B cell (primary cell): ENCODE data around the gene BST1. TPM values are rescaled to one million over a fixed set of nuclear protein-coding genes. Genes with fewer than 3 reads are reported as not detected.

Experiments used
- ATAC-seq: fragments of 200-7000 bp; cut with Tn5 transposase; one replicate; pipeline ENCODE4 v1.10.0; 2021; ENCODE audit warnings: low read depth, mild to moderate bottlenecking, moderate number of reproducible peaks, moderate library complexity
- CTCF ChIA-PET: fragments of 350-600 bp; sonication (Branson Sonifier 250); formaldehyde crosslinking; loops from one replicate; lab custom pipeline; 2021; ENCODE audit warnings: antibody characterized with exemption, inconsistent platforms; lab: Charles Lee
- POLR2A ChIA-PET: fragments of 350-600 bp; sonication (Branson Sonifier 250); formaldehyde crosslinking; loops from one replicate; lab custom pipeline; 2021; ENCODE audit warnings: antibody characterized with exemption; lab: Charles Lee
- DNase-seq: peaks from one replicate; pipeline ENCODE4 v3.0.0; 2013
- H2AFZ ChIP-seq: 2 replicates; pipeline ENCODE4 v1.6.1; 2012; ENCODE audit warnings: mild to moderate bottlenecking, low read depth, low read length; ENCODE audit not compliant: insufficient read depth, poor library complexity, severe bottlenecking
- H3K27ac ChIP-seq, 2 donors: 1 replicate in 1 of 2; 2 replicates in 1 of 2; pipeline ENCODE4 v1.5.1; 2012 to 2013; ENCODE audit warnings: low read length in 2 of 2, mild to moderate bottlenecking in 2 of 2, moderate library complexity in 1 of 2
- H3K27me3 ChIP-seq, 4 experiments: fragments of 200-600 bp in 1 of 4; sonication (generic) in 1 of 4; replicated peaks in 1 of 4; 1 replicate in 2 of 4; 2 replicates in 2 of 4; pipeline versions ENCODE4 v1.6.1 to v1.7.0; 2013 to 2016; ENCODE audit warnings: low read length in 3 of 4, mild to moderate bottlenecking in 2 of 4, mixed read lengths in 1 of 4, moderate library complexity in 1 of 4; ENCODE audit not compliant: insufficient read depth in 4 of 4, control insufficient read depth in 3 of 4; ENCODE audit errors: control extremely low read depth in 1 of 4
- H3K36me3 ChIP-seq, 2 experiments: replicated peaks in 1 of 2; 1 replicate in 1 of 2; 2 replicates in 1 of 2; pipeline versions ENCODE4 v1.6.1 to v1.7.1; 2013; ENCODE audit warnings: low read length in 1 of 2; ENCODE audit not compliant: insufficient read depth in 2 of 2, control insufficient read depth in 1 of 2; ENCODE audit errors: control extremely low read depth in 1 of 2, extremely low read depth in 1 of 2
- H3K4me1 ChIP-seq, 2 donors: fragments of 200-600 bp in 1 of 2; sonication (generic) in 1 of 2; 1 replicate in 1 of 2; 2 replicates in 1 of 2; pipeline versions ENCODE4 v1.5.1 to v1.6.1; 2013 to 2017; ENCODE audit warnings: low read length in 2 of 2; ENCODE audit not compliant: control insufficient read depth in 2 of 2, insufficient read depth in 2 of 2
- H3K4me2 ChIP-seq: replicated peaks from 2 replicates; pipeline ENCODE3; 2012; ENCODE audit warnings: mild to moderate bottlenecking, low read depth, low read length; ENCODE audit not compliant: poor library complexity, severe bottlenecking
- H3K4me3 ChIP-seq, 5 experiments: fragments of 200-600 bp in 1 of 5; sonication (generic) in 1 of 5; 1 replicate in 3 of 5; 2 replicates in 2 of 5; pipeline versions ENCODE4 v1.5.1 to v1.7.0; 2011 to 2016; ENCODE audit warnings: low read length in 4 of 5, mild to moderate bottlenecking in 4 of 5, low read depth in 2 of 5, control low read depth in 1 of 5, moderate library complexity in 1 of 5; ENCODE audit not compliant: insufficient read depth in 1 of 5; ENCODE audit errors: control extremely low read depth in 1 of 5, extremely low read depth in 1 of 5
- H3K79me2 ChIP-seq: fragments of 200-600 bp; sonication (generic); one replicate; pipeline ENCODE4 v1.6.0; 2016; ENCODE audit warnings: low read length; ENCODE audit not compliant: control insufficient read depth, insufficient read depth
- H3K9ac ChIP-seq: fragments of 200-600 bp; sonication (generic); 2 replicates; pipeline ENCODE4 v1.6.1; 2017; ENCODE audit warnings: mild to moderate bottlenecking, low read length, moderate library complexity
- H3K9me3 ChIP-seq, 3 donors: one replicate each; pipeline versions ENCODE4 v1.6.1 to v1.7.1; 2013; ENCODE audit warnings: low read length in 2 of 3; ENCODE audit not compliant: control insufficient read depth in 2 of 3, insufficient read depth in 1 of 3; ENCODE audit errors: control extremely low read depth in 1 of 3
- H4K20me1 ChIP-seq: 2 replicates; pipeline ENCODE4 v1.6.0; 2012; ENCODE audit warnings: mild to moderate bottlenecking, low read length; ENCODE audit not compliant: insufficient read depth, control insufficient read depth, poor library complexity, severe bottlenecking
- H3K27ac Mint-ChIP-seq: one replicate; pipeline ENCODE4 v1.8.0; 2021; ENCODE audit warnings: mixed read lengths
- H3K27me3 Mint-ChIP-seq: one replicate; pipeline ENCODE4 v1.8.0; 2021; ENCODE audit warnings: mixed read lengths
- H3K4me1 Mint-ChIP-seq: one replicate; pipeline ENCODE4 v1.8.0; 2021; ENCODE audit warnings: mixed read lengths
- H3K4me3 Mint-ChIP-seq: one replicate; pipeline ENCODE4 v1.8.0; 2021; ENCODE audit warnings: mixed read lengths
- H3K9me3 Mint-ChIP-seq: one replicate; pipeline ENCODE4 v1.8.0; 2022; ENCODE audit warnings: mixed read lengths; ENCODE audit not compliant: insufficient read depth
- CTCF ChIP-seq: fragments of 200-600 bp; IDR thresholded peaks from one replicate; pipeline ENCODE4 v1.8.0; 2022; ENCODE audit warnings: antibody characterized with exemption, mild to moderate bottlenecking
- EZH2 ChIP-seq: IDR thresholded peaks from 2 replicates; pipeline ENCODE4 v1.6.1; 2012; ENCODE audit warnings: borderline replicate concordance, low read depth, mild to moderate bottlenecking, moderate library complexity, low read length; ENCODE audit not compliant: insufficient read depth, poor library complexity, severe bottlenecking
- WGBS: methylation state at CpG from one replicate; pipeline ENCODE4 v1.1.5; 2013; ENCODE audit warnings: missing lambda C conversion rate; ENCODE audit not compliant: insufficient coverage; 5-methylcytosine and 5-hydroxymethylcytosine counted together
- intact Hi-C: fragments of 100-400 bp; cut with micrococcal nuclease; formaldehyde crosslinking; loops from one replicate; pipeline ENCODE4 v1.10.0; 2022
- polyA plus RNA-seq: library from polyadenylated mRNA; depleted of rRNA; stranded (reverse); fragments of >200 nt; gene quantifications from 2 replicates; pipeline ENCODE4 v1.2.3, GENCODE V29; 2012
- total RNA-seq, 2 donors: library from RNA; stranded (reverse); fragments of 120-200 nt in 1 of 2; gene quantifications; 1 replicate in 1 of 2; 2 replicates in 1 of 2; pipeline versions ENCODE4 v1.2.3 to v1.2.4, GENCODE V29; 2013 to 2022

The BST1 gene
- total and polyA plus RNA-seq, 2 donors (not counting 1 experiment from before 2014, with no cell fraction given) = 0.32 to 1.00 TPM

GRCh38 chr4:15672101-15672500 is 30.8 kb upstream of the BST1 start:
- H3K9me3 Mint-ChIP-seq = no peaks in the 10 kb centered on the region
- Histone ChIP-seq H3K4me1 (peaks cover 16 to 17% of the 10 kb centered on the region in 2 donors), H4K20me1 (no peaks in the 10 kb centered on the region), H3K79me2 (no peaks in the 10 kb centered on the region), H3K9ac (no peak overlapping the region), H3K36me3 (no peaks in the 10 kb centered on the region), H3K4me2 (no peak overlapping the region), H3K27ac (no peak overlapping the region), H3K4me3 (no peak overlapping the region), H3K27me3 (no peaks in the 10 kb centered on the region), H2AFZ (no peak overlapping the region), H3K9me3 (no peaks in the 10 kb centered on the region)
- POLR2A ChIA-PET = no interaction called here
- WGBS = no CpG with 5 or more reads among the region's 3 CpGs
- peaks cover 32% of the 10 kb centered on the region for H3K4me1 Mint-ChIP-seq
- DNase-seq (no peak), ATAC-seq (no peak)
- intact Hi-C loops = no loop called here
- CTCF ChIA-PET = no interaction called here
- H3K27ac Mint-ChIP-seq = no peak overlapping the region
- TF ChIP-seq CTCF (no peak), EZH2 (no peak)
- H3K27me3 Mint-ChIP-seq = no peaks in the 10 kb centered on the region
- H3K4me3 Mint-ChIP-seq = no peak overlapping the region

GRCh38 chr4:15673337-15673736 is 29.5 kb upstream of the BST1 start:
- H3K9ac ChIP-seq = no peak overlapping the region
- no peak for DNase-seq
- H3K27ac ChIP-seq = no peak overlapping the region
- intact Hi-C loops = no loop called here
- no peaks in the 10 kb centered on the region for H3K27me3 ChIP-seq
- WGBS = no CpG with 5 or more reads among the region's 1 CpG
- H4K20me1 ChIP-seq = no peaks in the 10 kb centered on the region
- Mint-ChIP-seq H3K9me3 (no peaks in the 10 kb centered on the region), H3K4me1 (peaks cover 32% of the 10 kb centered on the region), H3K4me3 (no peak overlapping the region), H3K27me3 (no peaks in the 10 kb centered on the region), H3K27ac (no peak overlapping the region)
- H3K36me3 ChIP-seq = no peaks in the 10 kb centered on the region
- no peak overlapping the region for H3K4me3 ChIP-seq
- H3K9me3 ChIP-seq = no peaks in the 10 kb centered on the region
- H3K4me1 ChIP-seq = peaks cover 16 to 17% of the 10 kb centered on the region in 2 donors
- H2AFZ ChIP-seq = no peak overlapping the region
- H3K4me2 ChIP-seq = no peak overlapping the region
- no peak for TF ChIP-seq EZH2
- TF ChIP-seq CTCF = no peak
- ChIA-PET CTCF (interaction anchor here (0.7 kb wide), 1 partner anchor 560 kb away, joined by 6 read pairs; no protein-coding TSS in a partner anchor), POLR2A (no interaction called here)
- peaks cover 4% of the 10 kb centered on the region for H3K79me2 ChIP-seq
- ATAC-seq = no peak
